SK-N-SH (cell line): Measurements from ENCODE around the gene PAPOLG. TPM values are rescaled to one million over a fixed set of nuclear protein-coding genes. Genes with fewer than 3 reads are reported as not detected.

Experiments
- CTCF ChIA-PET: fragments of 300-600, 350-600 bp; formaldehyde crosslinking; extraction: SDS; loops from one replicate; lab custom pipeline; 2021; lab: Yijun Ruan, JAX
- POLR2A ChIA-PET: fragments of 350-600 bp; sonication (Branson Sonifier 250); formaldehyde crosslinking; extraction: SDS; loops from one replicate; lab custom pipeline; 2020; ENCODE audit warnings: antibody characterized with exemption, inconsistent platforms; lab: Yijun Ruan, JAX
- DNase-seq: peaks from one replicate; pipeline ENCODE4 v3.0.0; 2012
- H2AFZ ChIP-seq: fragments of 200-600 bp; sonication (generic); 2 replicates; pipeline ENCODE4 v1.8.1; 2016; ENCODE audit warnings: antibody characterized with exemption, mild to moderate bottlenecking, low read depth
- H3F3A ChIP-seq: fragments of 200-600 bp; sonication (generic); replicated peaks from 2 replicates; pipeline ENCODE3; 2016; ENCODE audit warnings: antibody characterized with exemption, mild to moderate bottlenecking; ENCODE audit not compliant: insufficient read depth
- H3K27ac ChIP-seq, 2 experiments: fragments of 200-500 bp in 1 of 2; fragments of 200-600 bp in 1 of 2; sonication (Bioruptor generic) in 1 of 2; sonication (generic), shearing (Covaris generic) in 1 of 2; 2 replicates each; pipeline versions ENCODE4 v1.5.1 to v1.6.1; 2014 to 2016; ENCODE audit warnings: low read depth in 2 of 2, inconsistent platforms in 1 of 2, low read length in 1 of 2, mild to moderate bottlenecking in 1 of 2, mixed read lengths in 1 of 2
- H3K27me3 ChIP-seq: fragments of 200-600 bp; sonication (generic), shearing (Covaris generic); 2 replicates; pipeline ENCODE4 v1.6.1; 2016; ENCODE audit warnings: mixed run types; ENCODE audit not compliant: insufficient read depth
- H3K36me3 ChIP-seq, 2 experiments: fragments of 200-500 bp in 1 of 2; fragments of 200-600 bp in 1 of 2; sonication (Bioruptor generic) in 1 of 2; sonication (generic) in 1 of 2; replicated peaks in 1 of 2; 2 replicates each; pipeline versions ENCODE3 to v1.5.1; 2014 to 2016; ENCODE audit warnings: low read length in 1 of 2, mild to moderate bottlenecking in 1 of 2; ENCODE audit not compliant: insufficient read depth in 2 of 2, control insufficient read depth in 1 of 2
- H3K4me1 ChIP-seq, 2 experiments: fragments of 200-500 bp in 1 of 2; fragments of 200-600 bp in 1 of 2; sonication (Bioruptor generic) in 1 of 2; sonication (generic), shearing (Covaris generic) in 1 of 2; 2 replicates each; pipeline versions ENCODE4 v1.5.1 to v1.6.1; 2014 to 2016; ENCODE audit warnings: low read depth in 1 of 2, low read length in 1 of 2, mixed run types in 1 of 2; ENCODE audit not compliant: insufficient read depth in 2 of 2, control insufficient read depth in 1 of 2
- H3K4me2 ChIP-seq: fragments of 200-600 bp; sonication (generic), shearing (Covaris generic); 2 replicates; pipeline ENCODE4 v1.6.1; 2017; ENCODE audit warnings: mixed run types
- H3K4me3 ChIP-seq, 2 experiments: fragments of 200-500 bp in 1 of 2; fragments of 200-600 bp in 1 of 2; sonication (Bioruptor generic) in 1 of 2; sonication (generic), shearing (Covaris generic) in 1 of 2; 2 replicates each; pipeline versions ENCODE4 v1.5.1 to v1.8.1; 2014 to 2016; ENCODE audit warnings: low read depth in 2 of 2, inconsistent platforms in 1 of 2, low read length in 1 of 2, mild to moderate bottlenecking in 1 of 2, mixed read lengths in 1 of 2, moderate library complexity in 1 of 2
- H3K79me2 ChIP-seq: fragments of 200-600 bp; sonication (generic); 2 replicates; pipeline ENCODE4 v1.8.1; 2017; ENCODE audit warnings: mild to moderate bottlenecking; ENCODE audit not compliant: insufficient read depth
- H3K9ac ChIP-seq: fragments of 200-600 bp; sonication (generic); 2 replicates; pipeline ENCODE4 v1.6.1; 2017; ENCODE audit warnings: mixed run types
- H3K9me2 ChIP-seq: fragments of 200-600 bp; sonication (generic); 2 replicates; pipeline ENCODE4 v1.6.1; 2017; ENCODE audit warnings: mixed run types
- H3K9me3 ChIP-seq: fragments of 200-600 bp; sonication (generic); 2 replicates; pipeline ENCODE4 v1.6.1; 2017; ENCODE audit warnings: mixed run types, mild to moderate bottlenecking, moderate library complexity
- H4K20me1 ChIP-seq: fragments of 200-600 bp; sonication (generic); 2 replicates; pipeline ENCODE4 v1.6.1; 2017; ENCODE audit warnings: mild to moderate bottlenecking, mixed run types; ENCODE audit not compliant: insufficient read depth
- CHD2 ChIP-seq: fragments of 150-350 bp; IDR thresholded peaks from 2 replicates; pipeline ENCODE4 v1.6.1; 2018; ENCODE audit warnings: low read length; ENCODE audit not compliant: partially characterized antibody
- ELF1 ChIP-seq: IDR thresholded peaks from 2 replicates; pipeline ENCODE4 v1.4.0; 2012
- EP300 ChIP-seq, 2 experiments: IDR thresholded peaks; 2 replicates each; pipeline versions ENCODE4 v1.4.0 to v1.6.1; 2012; ENCODE audit warnings: borderline replicate concordance in 1 of 2, low read depth in 1 of 2, low read length in 1 of 2
- EZH2phosphoT487 ChIP-seq: fragments of 200-600 bp; sonication (generic); IDR thresholded peaks from 2 replicates; pipeline ENCODE4 v1.6.1; 2017; ENCODE audit warnings: low read depth, mixed run types, mild to moderate bottlenecking, antibody characterized with exemption, moderate library complexity, borderline replicate concordance
- FOSL2 ChIP-seq: IDR thresholded peaks from 2 replicates; pipeline ENCODE4 v1.4.0; 2012; ENCODE audit warnings: low read depth, mild to moderate bottlenecking, moderate library complexity, borderline replicate concordance
- FOXM1 ChIP-seq: IDR thresholded peaks from 2 replicates; pipeline ENCODE4 v1.4.0; 2012; ENCODE audit warnings: low read depth, mild to moderate bottlenecking
- GATA2 ChIP-seq: sonication (generic); formaldehyde crosslinking; IDR thresholded peaks from 2 replicates; pipeline ENCODE4 v1.5.0; 2020; ENCODE audit warnings: mild to moderate bottlenecking, missing genetic modification reagents
- JUND ChIP-seq: IDR thresholded peaks from 2 replicates; pipeline ENCODE4 v1.4.0; 2012
- MAX ChIP-seq: IDR thresholded peaks from 2 replicates; pipeline ENCODE4 v1.4.0; 2012; ENCODE audit warnings: low read depth
- MXI1 ChIP-seq: IDR thresholded peaks from 2 replicates; pipeline ENCODE4 v1.6.1; 2012; ENCODE audit warnings: mild to moderate bottlenecking, low read depth, low read length, improper control_type of control experiment
- NRF1 ChIP-seq: IDR thresholded peaks from 2 replicates; pipeline ENCODE4 v1.6.1; 2012; ENCODE audit warnings: low read depth, mild to moderate bottlenecking, low read length
- RCOR1 ChIP-seq: fragments of 150-350 bp; IDR thresholded peaks from 2 replicates; pipeline ENCODE4 v1.6.1; 2017; ENCODE audit warnings: antibody characterized with exemption, low read length
- RXRA ChIP-seq: IDR thresholded peaks from 2 replicates; pipeline ENCODE4 v1.4.0; 2012; ENCODE audit warnings: low read depth, mild to moderate bottlenecking, borderline replicate concordance
- SIN3A ChIP-seq: IDR thresholded peaks from 2 replicates; pipeline ENCODE4 v1.6.1; 2012; ENCODE audit warnings: low read depth, mild to moderate bottlenecking, low read length, moderate library complexity, borderline replicate concordance
- SMC3 ChIP-seq: IDR thresholded peaks from 2 replicates; pipeline ENCODE4 v1.6.1; 2012; ENCODE audit warnings: low read depth, low read length, improper control_type of control experiment
- TAF1 ChIP-seq: IDR thresholded peaks from 2 replicates; pipeline ENCODE4 v1.6.1; 2012; ENCODE audit warnings: low read depth, mild to moderate bottlenecking, low read length, moderate library complexity, borderline replicate concordance
- YY1 ChIP-seq: IDR thresholded peaks from 2 replicates; pipeline ENCODE4 v1.4.0; 2012; ENCODE audit warnings: low read depth, mild to moderate bottlenecking
- WGBS: methylation state at CpG from one replicate; pipeline ENCODE4 v1.1.6; 2017; ENCODE audit warnings: low lambda C conversion rate; 5-methylcytosine and 5-hydroxymethylcytosine counted together
- polyA plus RNA-seq, 3 experiments: library from polyadenylated mRNA; depleted of rRNA; stranded (reverse); fragments of >200 nt; gene quantifications; 2 replicates each; pipeline ENCODE4 v1.2.3, GENCODE V29; 2012
- TF ChIP-seq, protein P1 (sequence below): fragments of 150-350 bp; IDR thresholded peaks from 2 replicates; pipeline ENCODE4 v1.6.1; 2017; ENCODE audit warnings: antibody characterized with exemption, low read length, low read depth, borderline replicate concordance
- TF ChIP-seq, protein P2 (sequence below): fragments of 200-600 bp; sonication (generic); IDR thresholded peaks from 2 replicates; pipeline ENCODE4 v1.6.1; 2017; ENCODE audit warnings: antibody characterized with exemption, mild to moderate bottlenecking, moderate library complexity
- TF ChIP-seq, protein P3 (sequence below): fragments of 150-350 bp; IDR thresholded peaks from 2 replicates; pipeline ENCODE4 v1.6.1; 2016; ENCODE audit warnings: mild to moderate bottlenecking, low read depth, low read length

The PAPOLG gene
- polyA plus RNA-seq, 1 of the 3 experiments (the other 2 are of a cell fraction) = 2.1 TPM

DNA sequence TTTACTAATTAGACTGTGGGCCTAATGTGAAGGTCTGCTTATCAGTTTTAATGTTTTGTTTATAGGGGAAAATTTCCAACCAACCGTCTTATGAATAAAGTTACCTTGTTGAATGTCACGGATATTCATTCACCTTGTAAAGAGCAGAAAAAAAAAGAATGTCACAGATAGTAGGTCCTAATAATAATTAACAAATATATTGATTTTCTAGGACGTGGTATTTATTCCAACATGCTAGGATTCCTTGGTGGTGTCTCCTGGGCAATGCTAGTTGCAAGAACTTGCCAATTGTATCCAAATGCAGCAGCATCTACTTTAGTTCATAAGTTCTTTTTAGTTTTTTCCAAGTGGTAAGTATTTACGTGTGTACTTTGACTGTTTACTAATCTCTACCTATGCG, 23.4 kb downstream of the PAPOLG start:
- no peaks in the 10 kb centered on the region for H3K4me1 ChIP-seq
- POLR2A ChIA-PET = no interaction called here
- H4K20me1 ChIP-seq = no peaks in the 10 kb centered on the region
- WGBS = 94% methylated on average over 5 of the region's 5 CpGs
- no peak for DNase-seq
- H3F3A ChIP-seq = peaks cover 7% of the 10 kb centered on the region
- H3K27ac ChIP-seq = no peak overlapping the region
- H2AFZ ChIP-seq = no peak overlapping the region
- H3K4me3 ChIP-seq = no peak overlapping the region
- no peak overlapping the region for H3K9ac ChIP-seq
- CTCF ChIA-PET = interaction anchor here (1.0 kb wide), 1 partner anchor 220 kb away, joined by 4 read pairs; no protein-coding TSS in a partner anchor
- no peak for TF ChIP-seq NRF1
- no peak for TF ChIP-seq SMC3
- no peak for TF ChIP-seq JUND
- TF ChIP-seq SIN3A = no peak
- TF ChIP-seq RXRA = no peak
- no peak for TF ChIP-seq MAX
- TF ChIP-seq ELF1 = no peak
- no peak for TF ChIP-seq FOSL2
- TF ChIP-seq, protein P1, sequence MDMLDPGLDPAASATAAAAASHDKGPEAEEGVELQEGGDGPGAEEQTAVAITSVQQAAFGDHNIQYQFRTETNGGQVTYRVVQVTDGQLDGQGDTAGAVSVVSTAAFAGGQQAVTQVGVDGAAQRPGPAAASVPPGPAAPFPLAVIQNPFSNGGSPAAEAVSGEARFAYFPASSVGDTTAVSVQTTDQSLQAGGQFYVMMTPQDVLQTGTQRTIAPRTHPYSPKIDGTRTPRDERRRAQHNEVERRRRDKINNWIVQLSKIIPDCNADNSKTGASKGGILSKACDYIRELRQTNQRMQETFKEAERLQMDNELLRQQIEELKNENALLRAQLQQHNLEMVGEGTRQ = no peak
- TF ChIP-seq, protein P2, sequence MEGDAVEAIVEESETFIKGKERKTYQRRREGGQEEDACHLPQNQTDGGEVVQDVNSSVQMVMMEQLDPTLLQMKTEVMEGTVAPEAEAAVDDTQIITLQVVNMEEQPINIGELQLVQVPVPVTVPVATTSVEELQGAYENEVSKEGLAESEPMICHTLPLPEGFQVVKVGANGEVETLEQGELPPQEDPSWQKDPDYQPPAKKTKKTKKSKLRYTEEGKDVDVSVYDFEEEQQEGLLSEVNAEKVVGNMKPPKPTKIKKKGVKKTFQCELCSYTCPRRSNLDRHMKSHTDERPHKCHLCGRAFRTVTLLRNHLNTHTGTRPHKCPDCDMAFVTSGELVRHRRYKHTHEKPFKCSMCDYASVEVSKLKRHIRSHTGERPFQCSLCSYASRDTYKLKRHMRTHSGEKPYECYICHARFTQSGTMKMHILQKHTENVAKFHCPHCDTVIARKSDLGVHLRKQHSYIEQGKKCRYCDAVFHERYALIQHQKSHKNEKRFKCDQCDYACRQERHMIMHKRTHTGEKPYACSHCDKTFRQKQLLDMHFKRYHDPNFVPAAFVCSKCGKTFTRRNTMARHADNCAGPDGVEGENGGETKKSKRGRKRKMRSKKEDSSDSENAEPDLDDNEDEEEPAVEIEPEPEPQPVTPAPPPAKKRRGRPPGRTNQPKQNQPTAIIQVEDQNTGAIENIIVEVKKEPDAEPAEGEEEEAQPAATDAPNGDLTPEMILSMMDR = no peak
- no peak for TF ChIP-seq EP300 (IDR thresholded peaks at IDR 0.05; ENCODE audit: borderline replicate concordance in 1 of 2, low read depth in 1 of 2, low read length in 1 of 2)
- no peak for TF ChIP-seq YY1
- no peak for TF ChIP-seq EZH2phosphoT487
- TF ChIP-seq, protein P3, sequence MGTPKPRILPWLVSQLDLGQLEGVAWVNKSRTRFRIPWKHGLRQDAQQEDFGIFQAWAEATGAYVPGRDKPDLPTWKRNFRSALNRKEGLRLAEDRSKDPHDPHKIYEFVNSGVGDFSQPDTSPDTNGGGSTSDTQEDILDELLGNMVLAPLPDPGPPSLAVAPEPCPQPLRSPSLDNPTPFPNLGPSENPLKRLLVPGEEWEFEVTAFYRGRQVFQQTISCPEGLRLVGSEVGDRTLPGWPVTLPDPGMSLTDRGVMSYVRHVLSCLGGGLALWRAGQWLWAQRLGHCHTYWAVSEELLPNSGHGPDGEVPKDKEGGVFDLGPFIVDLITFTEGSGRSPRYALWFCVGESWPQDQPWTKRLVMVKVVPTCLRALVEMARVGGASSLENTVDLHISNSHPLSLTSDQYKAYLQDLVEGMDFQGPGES = no peak
- no peak for TF ChIP-seq GATA2 (CRISPR knock-in tag)
- no peak for TF ChIP-seq TAF1
- TF ChIP-seq RCOR1 = no peak
- TF ChIP-seq MXI1 = no peak
- no peak for TF ChIP-seq CHD2
- no peak for TF ChIP-seq FOXM1
- H3K9me3 ChIP-seq = no peaks in the 10 kb centered on the region
- no peaks in the 10 kb centered on the region for H3K79me2 ChIP-seq
- H3K27me3 ChIP-seq = no peaks in the 10 kb centered on the region
- no peak overlapping the region for H3K4me2 ChIP-seq
- no peaks in the 10 kb centered on the region for H3K9me2 ChIP-seq
- H3K36me3 ChIP-seq = peaks cover 51 to 66% of the 10 kb centered on the region in 2 experiments
